ENCODE results near the gene ZNF652. TPM values are rescaled to one million over a fixed set of nuclear protein-coding genes. Genes with fewer than 3 reads are reported as not detected.

ZNF652 gene
- polyA plus RNA-seq, 1 of the 3 experiments (the other 2 are of a cell fraction), result 5.1 TPM

- TF ChIP-seq EP300 (IDR thresholded peaks at IDR 0.05; ENCODE audit: borderline replicate concordance in 1 of 2, low read depth in 1 of 2, low read length in 1 of 2) (peak in 1 of 2 experiments; percentile 32; a peak in 1 of 4 replicates), NRF1 (IDR thresholded peaks at IDR 0.05; ENCODE audit: low read depth, low read length) (no peak), TCF12 (IDR thresholded peaks at IDR 0.05) (peak; percentile 45; the same call in 1 of the 2 replicates), SIN3A (IDR thresholded peaks at IDR 0.05; ENCODE audit: borderline replicate concordance, low read depth, low read length) (peak; percentile 63; the same call in 1 of the 2 replicates), PBX3 (IDR thresholded peaks at IDR 0.05) (no peak; the same call in 1 of the 2 replicates), CHD2 (IDR thresholded peaks at IDR 0.05; ENCODE audit: low read length, partially characterized antibody) (no peak), RAD21 (IDR thresholded peaks at IDR 0.05; ENCODE audit: low read length) (peak; percentile 100), RXRA (IDR thresholded peaks at IDR 0.05; ENCODE audit: borderline replicate concordance, low read depth) (no peak), CTCF (IDR thresholded peaks at IDR 0.05) (peak; percentile 100), USF1 (IDR thresholded peaks at IDR 0.05; ENCODE audit: borderline replicate concordance, low read depth) (no peak), GABPA (IDR thresholded peaks at IDR 0.05; ENCODE audit: low read depth) (no peak), MXI1 (IDR thresholded peaks at IDR 0.05; ENCODE audit: low read depth, low read length) (no peak), IRF3 (IDR thresholded peaks at IDR 0.05; ENCODE audit: low read depth, low read length) (no peak), FOXJ3 (CRISPR knock-in tag; IDR thresholded peaks at IDR 0.05) (no peak)
These were observed 46.3 kb downstream of the ZNF652 start (continued) for GRCh38 chr17:49315551-49316257.

- H3K9me2 ChIP-seq, result no peaks in the 10 kb centered on the region
- WGBS (ENCODE audit: low lambda C conversion rate), result 79% methylated on average over 3 of the region's 3 CpGs
- no peaks in the 10 kb centered on the region for H3K27me3 ChIP-seq (ENCODE audit: insufficient read depth)
- H3K4me3 ChIP-seq (ENCODE audit: low read depth in 2 of 2, low read length in 1 of 2), result no peak overlapping the region
- no peak overlapping the region for H3K27ac ChIP-seq (ENCODE audit: low read depth in 2 of 2, low read length in 1 of 2)
- H4K20me1 ChIP-seq (ENCODE audit: insufficient read depth), result no peaks in the 10 kb centered on the region
- H3K4me1 ChIP-seq (ENCODE audit: control insufficient read depth in 1 of 2, insufficient read depth in 2 of 2, low read depth in 1 of 2, low read length in 1 of 2), result peaks cover 0 to 8% of the 10 kb centered on the region in 2 experiments; a peak in 2 of 4 replicates
- peaks cover 7% of the 10 kb centered on the region; the same call in 1 of the 2 replicates for H3K79me2 ChIP-seq (ENCODE audit: insufficient read depth)
- no peak overlapping the region for H2AFZ ChIP-seq (ENCODE audit: low read depth)
- H3K9ac ChIP-seq, result no peak overlapping the region
- H3K36me3 ChIP-seq (replicated peaks in 1 of 2; ENCODE audit: control insufficient read depth in 1 of 2, insufficient read depth in 2 of 2, low read length in 1 of 2), result peaks cover 33 to 41% of the 10 kb centered on the region in 2 experiments
- DNase-seq, result no peak
- ChIA-PET POLR2A (no interaction called here), CTCF (interaction anchor here (7.9 kb wide), 1 partner anchor 85 kb away, joined by 154 read pairs; no protein-coding TSS in a partner anchor)
- H3F3A ChIP-seq (replicated peaks; ENCODE audit: insufficient read depth), result peaks cover 11% of the 10 kb centered on the region
- no peaks in the 10 kb centered on the region for H3K9me3 ChIP-seq
- no peak overlapping the region for H3K4me2 ChIP-seq
- TF ChIP-seq TCF12 (IDR thresholded peaks at IDR 0.05), result no peak
- TF ChIP-seq POLR2AphosphoS5 (IDR thresholded peaks at IDR 0.05; ENCODE audit: low read depth, low read length), result no peak
- TF ChIP-seq REST (IDR thresholded peaks at IDR 0.05; ENCODE audit: low read depth, low read length), result no peak
- no peak for TF ChIP-seq RFX5 (IDR thresholded peaks at IDR 0.05; ENCODE audit: low read length)
- no peak for TF ChIP-seq JUND (IDR thresholded peaks at IDR 0.05)
- TF ChIP-seq NRF1 (IDR thresholded peaks at IDR 0.05; ENCODE audit: low read depth, low read length), result no peak
- no peak for TF ChIP-seq SMC3 (IDR thresholded peaks at IDR 0.05; ENCODE audit: low read depth, low read length)
- no peak for TF ChIP-seq IRF3 (IDR thresholded peaks at IDR 0.05; ENCODE audit: low read depth, low read length)
- TF ChIP-seq RCOR1 (IDR thresholded peaks at IDR 0.05; ENCODE audit: low read length), result no peak
- TF ChIP-seq MAX (IDR thresholded peaks at IDR 0.05; ENCODE audit: low read depth), result no peak
- TF ChIP-seq RXRA (IDR thresholded peaks at IDR 0.05; ENCODE audit: borderline replicate concordance, low read depth), result no peak
These were observed 49.3 kb downstream of the ZNF652 start for GRCh38 chr17:49312722-49313121.
